Pancreas (tissue), 10 donors: ENCODE data around the gene PEA15. TPM values are rescaled to one million over a fixed set of nuclear protein-coding genes. Genes with fewer than 3 reads are reported as not detected.

Experiments
- ATAC-seq, 4 donors: fragments of 200-7000 bp; cut with Tn5 transposase; one replicate each; pipeline versions ENCODE4 v1.8.0 to v1.9.1; 2020; ENCODE audit warnings: mild to moderate bottlenecking in 4 of 4, moderate library complexity in 4 of 4
- DNase-seq, 6 donors: peaks; one replicate each; pipeline ENCODE4 v3.0.0-alpha.2; 2020
- FAIRE-seq: peaks from 2 replicates; lab custom pipeline; 2012; peaks lifted over from hg19 to GRCh38; lab: Jason Lieb, UNC
- H3K27ac ChIP-seq, 4 donors: fragments of 200-600 bp; sonication (generic); 1 replicate in 3 of 4; 2 replicates in 1 of 4; pipeline versions ENCODE4 v1.5.0 to v1.8.0; 2020
- H3K27me3 ChIP-seq, 4 donors: fragments of 200-600 bp; one replicate each; pipeline ENCODE4 v1.8.0; 2021
- H3K36me3 ChIP-seq, 3 donors: fragments of 200-600 bp; sonication (generic) in 1 of 3; one replicate each; pipeline versions ENCODE4 v1.5.0 to v1.8.0; 2020 to 2021
- H3K4me1 ChIP-seq, 3 donors: fragments of 200-600 bp; one replicate each; pipeline ENCODE4 v1.8.0; 2021
- H3K4me3 ChIP-seq, 4 donors: fragments of 200-600 bp; sonication (generic) in 2 of 4; one replicate each; pipeline versions ENCODE4 v1.5.0 to v1.8.0; 2020 to 2021
- H3K9me3 ChIP-seq, 4 donors: fragments of 200-600 bp; one replicate each; pipeline ENCODE4 v1.8.0; 2021
- CTCF ChIP-seq, 4 donors: fragments of 200-600 bp; sonication (generic) in 3 of 4; IDR thresholded peaks; one replicate each; pipeline versions ENCODE4 v1.5.0 to v1.8.0; 2021; ENCODE audit warnings: antibody characterized with exemption in 4 of 4
- WGBS, 2 donors: extraction: QIAGEN DNeasy Blood & Tissue Kit; methylation state at CpG; one replicate each; pipeline ENCODE4 v1.1.7; 2013; 5-methylcytosine and 5-hydroxymethylcytosine counted together
- intact Hi-C, 3 donors: fragments of 100-400 bp; cut with DNase I; formaldehyde crosslinking; loops; one replicate each; pipeline versions ENCODE4 v1.11.1 to v1.14.2; 2022
- polyA plus RNA-seq, 2 donors: library from polyadenylated mRNA; stranded (reverse); fragments of 200-250 nt; gene quantifications; one replicate each; pipeline ENCODE4 v1.2.3, GENCODE V29; 2013
- total RNA-seq, 6 donors: library from RNA; stranded (reverse); fragmentation: NEBNext Ultra II Directional in 4 of 6; extraction: Animal tissue kit (Norgen Biotek cat#: 25700) in 4 of 6; gene quantifications; one replicate each; pipeline versions ENCODE4 v1.2.1 to v1.2.4, GENCODE V29; 2021 to 2023
- donor health status: healthy with polysubstance abuse.
- donor health status: DM: no; HTN: no; CAD: no; lungs with moderate emphysema.
- donor health status: DM: no; HTN: no; CAD: no.
- donor health status: control.
- donor health status: control.
- donor health status: Bipolar disorder and iron deficiency.
- donor health status: DM: yes; HTN: yes; CAD: no.
- donor health status: DM: no; HTN: no; CAD: no.
- donor health status: DM: no; HTN: no; CAD: no.
- donor health status: DM: yes; HTN: yes; CAD: no.

The PEA15 gene
- total and polyA plus RNA-seq, 8 donors = 15.0 to 52.3 (median 30.7) TPM

- intact Hi-C loops = no loop called here
- no peak for TF ChIP-seq CTCF (IDR thresholded peaks at IDR 0.05)
- Histone ChIP-seq H3K4me3 (no peak overlapping the region), H3K36me3 (peaks cover 0 to 50% (median 10%) of the 10 kb centered on the region in 3 donors), H3K27me3 (no peaks in the 10 kb centered on the region), H3K27ac (no peak overlapping the region), H3K9me3 (no peaks in the 10 kb centered on the region), H3K4me1 (peaks cover 6 to 10% (median 8%) of the 10 kb centered on the region in 3 donors)
- FAIRE-seq (no peak), DNase-seq (no peak), ATAC-seq (no peak)
- WGBS, 2 donors = 79 to 81% methylated on average over 3 of the region's 3 CpGs
Measured at GRCh38 chr1:160214481-160215140, 9.4 kb downstream of the PEA15 start.

- Histone ChIP-seq H3K9me3 (no peaks in the 10 kb centered on the region), H3K36me3 (peaks cover 0 to 63% (median 10%) of the 10 kb centered on the region in 3 donors), H3K27me3 (no peaks in the 10 kb centered on the region), H3K27ac (no peak overlapping the region), H3K4me1 (no peaks in the 10 kb centered on the region), H3K4me3 (no peak overlapping the region)
- ATAC-seq = no peak
- FAIRE-seq = no peak
- intact Hi-C loops = no loop called here
- no peak for TF ChIP-seq CTCF (IDR thresholded peaks at IDR 0.05)
- DNase-seq = no peak
Measured at GRCh38 chr1:160216301-160216700, 11.1 kb downstream of the PEA15 start.

DNA sequence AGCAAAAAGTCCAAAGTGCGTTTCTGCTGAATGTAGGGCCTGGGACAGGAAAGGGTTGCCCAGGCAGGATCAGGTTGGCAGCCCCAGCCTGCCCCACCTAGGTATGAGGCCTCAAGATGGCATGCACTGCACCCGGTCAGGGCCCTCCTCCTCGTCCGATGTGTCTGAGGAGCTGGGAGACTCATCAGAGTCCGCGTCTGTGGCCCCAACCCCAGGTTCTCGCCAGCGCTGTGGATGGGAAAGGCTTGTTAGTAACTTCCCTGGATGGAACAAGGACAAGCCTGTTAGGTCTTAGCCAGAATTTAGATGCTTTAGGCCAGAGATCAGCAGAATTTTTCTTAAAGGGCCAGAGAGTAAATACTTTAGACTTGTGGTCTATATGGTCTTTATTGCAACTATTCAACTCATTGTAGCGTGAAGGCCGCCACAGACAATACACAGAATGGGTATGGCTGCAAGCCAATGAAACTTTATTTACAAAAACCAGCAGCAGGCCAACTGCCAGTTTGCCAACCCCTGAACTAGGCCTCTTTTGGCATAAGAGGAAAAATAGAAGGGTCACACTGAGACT, 12.4 kb downstream of the PEA15 start:
- ATAC-seq = peak in 2 of 4 donors; percentile 26 to 27
- intact Hi-C loops = no loop called here
- Histone ChIP-seq H3K27me3 (no peaks in the 10 kb centered on the region), H3K4me1 (no peaks in the 10 kb centered on the region), H3K36me3 (peaks cover 0 to 70% (median 14%) of the 10 kb centered on the region in 3 donors), H3K4me3 (no peak overlapping the region), H3K9me3 (no peaks in the 10 kb centered on the region), H3K27ac (no peak overlapping the region)
- no peak for DNase-seq
- FAIRE-seq = no peak
- WGBS, 2 donors = 59 to 67% methylated on average over 10 of the region's 10 CpGs
- no peak for TF ChIP-seq CTCF (IDR thresholded peaks at IDR 0.05)

- no peaks in the 10 kb centered on the region for H3K4me1 ChIP-seq
- no peak overlapping the region for H3K4me3 ChIP-seq
- peaks cover 0 to 73% (median 27%) of the 10 kb centered on the region in 3 donors for H3K36me3 ChIP-seq
- intact Hi-C loops = no loop called here
- H3K27ac ChIP-seq = no peak overlapping the region
- ATAC-seq (peak in 3 of 4 donors; percentile 72 to 83 (median 74)), DNase-seq (no peak), FAIRE-seq (no peak)
- H3K9me3 ChIP-seq = no peaks in the 10 kb centered on the region
- TF ChIP-seq CTCF (IDR thresholded peaks at IDR 0.05) = peak in 2 of 4 donors; percentile 10 to 18
- WGBS, 2 donors = 67 to 79% methylated on average over 4 of the region's 4 CpGs
- no peaks in the 10 kb centered on the region for H3K27me3 ChIP-seq
Measured at GRCh38 chr1:160219062-160219929, 14.1 kb downstream of the PEA15 start.
